ENCODE data around the gene BCAS3.

The BCAS3 gene

GRCh38 chr17:60676758-60677307 lies 818 bp upstream of the BCAS3 start:
- DNase-seq = no peak

GRCh38 chr17:60678118-60678444 lies 430 bp downstream of the BCAS3 start:
- no peak for DNase-seq

- DNase-seq = no peak
Observed at GRCh38 chr17:60679287-60679686, 1.6 kb downstream of the BCAS3 start.

GRCh38 chr17:60680754-60681153 lies 3.1 kb downstream of the BCAS3 start:
- DNase-seq = no peak

GRCh38 chr17:60685437-60685836 lies 7.8 kb downstream of the BCAS3 start:
- no peak for DNase-seq

- DNase-seq = no peak
Observed at GRCh38 chr17:60695960-60696359, 18.3 kb downstream of the BCAS3 start.

GRCh38 chr17:60699090-60699489 lies 21.4 kb downstream of the BCAS3 start:
- DNase-seq = no peak

GRCh38 chr17:60704170-60704569 lies 26.5 kb downstream of the BCAS3 start:
- no peak for DNase-seq

GRCh38 chr17:60712675-60713074 lies 35.0 kb downstream of the BCAS3 start:
- no peak for DNase-seq

GRCh38 chr17:60713608-60714007 lies 36.0 kb downstream of the BCAS3 start:
- DNase-seq = no peak

- DNase-seq = no peak
Observed at GRCh38 chr17:60716766-60717165, 39.1 kb downstream of the BCAS3 start.

- DNase-seq = no peak
Observed at GRCh38 chr17:60717814-60718213, 40.2 kb downstream of the BCAS3 start.

GRCh38 chr17:60720763-60721531 lies 43.3 kb downstream of the BCAS3 start:
- peak; percentile 63 for DNase-seq

- no peak for DNase-seq
Observed at GRCh38 chr17:60724647-60725046, 47.0 kb downstream of the BCAS3 start.

- DNase-seq = no peak
Observed at GRCh38 chr17:60729854-60730253, 52.2 kb downstream of the BCAS3 start.

GRCh38 chr17:60730273-60730672 lies 52.6 kb downstream of the BCAS3 start:
- DNase-seq = no peak

- no peak for DNase-seq
Observed at GRCh38 chr17:60738287-60738686, 60.6 kb downstream of the BCAS3 start.

- DNase-seq = no peak
Observed at GRCh38 chr17:60740584-60740983, 62.9 kb downstream of the BCAS3 start.

GRCh38 chr17:60741031-60741430 lies 63.4 kb downstream of the BCAS3 start:
- no peak for DNase-seq

- DNase-seq = no peak
Observed at GRCh38 chr17:60743282-60743681, 65.6 kb downstream of the BCAS3 start.

- peak; percentile 74 for DNase-seq
Observed at GRCh38 chr17:60743799-60744198, 66.1 kb downstream of the BCAS3 start.

GRCh38 chr17:60744355-60744966 lies 66.8 kb downstream of the BCAS3 start:
- no peak for DNase-seq

- no peak for DNase-seq
Observed at GRCh38 chr17:60745544-60745943, 67.9 kb downstream of the BCAS3 start.

GRCh38 chr17:60747069-60747808 lies 69.6 kb downstream of the BCAS3 start:
- DNase-seq = no peak
